Mesenchymal stem cell (in vitro differentiated cells and primary cell): ENCODE data around the gene PNCK.

ENCODE experiments used
- DNase-seq: peaks from one replicate; pipeline ENCODE4 v3.0.0-alpha.2; 2013
- H2AFZ ChIP-seq: one replicate; pipeline ENCODE4 v1.6.1; 2013; ENCODE audit warnings: low read depth, mild to moderate bottlenecking, control low read depth, inconsistent platforms, low read length, moderate library complexity
- H2AK5ac ChIP-seq: 2 replicates; pipeline ENCODE4 v1.6.1; 2013; ENCODE audit warnings: low read length, moderate library complexity, mild to moderate bottlenecking, inconsistent platforms; ENCODE audit not compliant: severe bottlenecking
- H2BK120ac ChIP-seq: one replicate; pipeline ENCODE4 v1.6.1; 2013; ENCODE audit warnings: low read depth, mild to moderate bottlenecking, inconsistent platforms, low read length, moderate library complexity
- H2BK12ac ChIP-seq, 2 experiments: one replicate each; pipeline ENCODE4 v1.6.1; 2013; ENCODE audit warnings: inconsistent platforms in 2 of 2, low read length in 2 of 2, mild to moderate bottlenecking in 2 of 2, moderate library complexity in 2 of 2, control low read depth in 1 of 2
- H2BK15ac ChIP-seq: one replicate; pipeline ENCODE4 v1.6.1; 2013; ENCODE audit warnings: mild to moderate bottlenecking, low read depth, inconsistent platforms; ENCODE audit not compliant: poor library complexity, severe bottlenecking
- H2BK5ac ChIP-seq: 2 replicates; pipeline ENCODE4 v1.6.1; 2013; ENCODE audit warnings: low read depth, mild to moderate bottlenecking, low read length, control low read depth, inconsistent platforms; ENCODE audit not compliant: poor library complexity, severe bottlenecking
- H3K14ac ChIP-seq, 2 experiments: one replicate each; pipeline ENCODE4 v1.6.1; 2013; ENCODE audit warnings: inconsistent platforms in 2 of 2, low read length in 2 of 2, control low read depth in 1 of 2, mild to moderate bottlenecking in 1 of 2, moderate library complexity in 1 of 2
- H3K18ac ChIP-seq, 2 experiments: one replicate each; pipeline ENCODE4 v1.6.1; 2013; ENCODE audit warnings: inconsistent platforms in 2 of 2, low read length in 2 of 2, control low read depth in 1 of 2, low read depth in 1 of 2, mild to moderate bottlenecking in 1 of 2
- H3K23ac ChIP-seq, 2 experiments: one replicate each; pipeline ENCODE4 v1.6.1; 2013; ENCODE audit warnings: inconsistent platforms in 2 of 2, low read length in 2 of 2, mild to moderate bottlenecking in 2 of 2, moderate library complexity in 2 of 2, control low read depth in 1 of 2
- H3K27ac ChIP-seq: 2 replicates; pipeline ENCODE4 v1.5.1; 2013; ENCODE audit warnings: mild to moderate bottlenecking, moderate library complexity, low read length, control low read depth, inconsistent platforms; ENCODE audit not compliant: poor library complexity, severe bottlenecking
- H3K27me3 ChIP-seq, 2 experiments: 2 replicates each; pipeline versions ENCODE4 v1.6.1 to v1.7.0; 2013; ENCODE audit warnings: low read length in 2 of 2, mild to moderate bottlenecking in 2 of 2, moderate library complexity in 2 of 2, control low read depth in 1 of 2, inconsistent platforms in 1 of 2; ENCODE audit not compliant: control insufficient read depth in 1 of 2, insufficient read depth in 1 of 2
- H3K36me3 ChIP-seq, 2 experiments: 2 replicates each; pipeline versions ENCODE4 v1.6.1 to v1.7.0; 2013; ENCODE audit warnings: low read length in 2 of 2, control low read depth in 1 of 2, inconsistent platforms in 1 of 2, low read depth in 1 of 2, mild to moderate bottlenecking in 1 of 2; ENCODE audit not compliant: insufficient read depth in 2 of 2, control insufficient read depth in 1 of 2
- H3K4ac ChIP-seq, 2 experiments: one replicate each; pipeline ENCODE4 v1.6.1; 2013; ENCODE audit warnings: inconsistent platforms in 2 of 2, low read length in 2 of 2, mild to moderate bottlenecking in 2 of 2, moderate library complexity in 2 of 2, control low read depth in 1 of 2, low read depth in 1 of 2
- H3K4me1 ChIP-seq: 2 replicates; pipeline ENCODE4 v1.6.1; 2013; ENCODE audit warnings: low read depth, low read length, control low read depth; ENCODE audit not compliant: control insufficient read depth, insufficient read depth
- H3K4me2 ChIP-seq: 2 replicates; pipeline ENCODE4 v1.6.1; 2013; ENCODE audit warnings: low read length, mild to moderate bottlenecking, inconsistent platforms; ENCODE audit not compliant: poor library complexity, severe bottlenecking
- H3K4me3 ChIP-seq, 2 experiments: 2 replicates each; pipeline versions ENCODE4 v1.5.1 to v1.7.0; 2013; ENCODE audit warnings: low read length in 2 of 2, mild to moderate bottlenecking in 2 of 2, control low read depth in 1 of 2, low read depth in 1 of 2; ENCODE audit not compliant: insufficient read depth in 1 of 2
- H3K79me1 ChIP-seq: replicated peaks from 2 replicates; pipeline ENCODE4 v1.6.1; 2013; ENCODE audit warnings: mild to moderate bottlenecking, control low read depth, low read length, inconsistent platforms; ENCODE audit not compliant: poor library complexity, severe bottlenecking
- H3K9ac ChIP-seq: 2 replicates; pipeline ENCODE4 v1.7.0; 2013; ENCODE audit warnings: mild to moderate bottlenecking, low read length, moderate library complexity
- H3K9me3 ChIP-seq: 2 replicates; pipeline ENCODE4 v1.7.0; 2013; ENCODE audit warnings: mild to moderate bottlenecking, low read length; ENCODE audit not compliant: control insufficient read depth
- H4K8ac ChIP-seq: one replicate; pipeline ENCODE4 v1.6.1; 2013; ENCODE audit warnings: inconsistent platforms, mild to moderate bottlenecking, low read length, moderate library complexity
- H4K91ac ChIP-seq: one replicate; pipeline ENCODE4 v1.6.1; 2013; ENCODE audit warnings: mild to moderate bottlenecking, low read length, inconsistent platforms
- WGBS: methylation state at CpG from one replicate; pipeline ENCODE4 v1.1.7; 2013; ENCODE audit warnings: mixed read lengths; 5-methylcytosine and 5-hydroxymethylcytosine counted together

PNCK gene

GRCh38 chrX:153635788-153636668 is 37.6 kb downstream of the PNCK start:
- Histone ChIP-seq H4K8ac (no peak overlapping the region), H3K27me3 (peaks cover 11 to 75% of the 10 kb centered on the region in 2 experiments), H3K79me1 (no peaks in the 10 kb centered on the region), H2AFZ (no peak overlapping the region), H2BK120ac (no peak overlapping the region), H2BK15ac (no peak overlapping the region), H3K23ac (no peak overlapping the region), H3K9ac (no peak overlapping the region), H2AK5ac (no peak overlapping the region), H3K4ac (no peak overlapping the region), H3K9me3 (peaks cover 10% of the 10 kb centered on the region), H4K91ac (no peak overlapping the region), H3K4me3 (no peak overlapping the region), H3K36me3 (no peaks in the 10 kb centered on the region), H3K14ac (no peak overlapping the region), H3K18ac (no peak overlapping the region), H3K4me1 (no peaks in the 10 kb centered on the region), H3K27ac (no peak overlapping the region), H2BK5ac (no peak overlapping the region), H2BK12ac (no peak overlapping the region), H3K4me2 (no peak overlapping the region)
- 90% methylated on average over 16 of the region's 21 CpGs for WGBS
- peak; percentile 15 for DNase-seq

- no peak overlapping the region for H3K4me2 ChIP-seq
- no peaks in the 10 kb centered on the region for H3K36me3 ChIP-seq
- no peak overlapping the region for H3K23ac ChIP-seq
- H3K79me1 ChIP-seq, result no peaks in the 10 kb centered on the region
- H2BK15ac ChIP-seq, result no peak overlapping the region
- H3K18ac ChIP-seq, result no peak overlapping the region
- H3K4ac ChIP-seq, result no peak overlapping the region
- H2BK5ac ChIP-seq, result no peak overlapping the region
- no peak overlapping the region for H2AFZ ChIP-seq
- no peak overlapping the region for H4K8ac ChIP-seq
- H3K27ac ChIP-seq, result no peak overlapping the region
- DNase-seq, result no peak
- H2BK12ac ChIP-seq, result no peak overlapping the region
- no peak overlapping the region for H3K9ac ChIP-seq
- H3K9me3 ChIP-seq, result peaks cover 16% of the 10 kb centered on the region
- H2BK120ac ChIP-seq, result no peak overlapping the region
- H3K14ac ChIP-seq, result no peak overlapping the region
- WGBS, result 94% methylated on average over 6 of the region's 6 CpGs
- peaks cover 6 to 76% of the 10 kb centered on the region in 2 experiments for H3K27me3 ChIP-seq
- H3K4me1 ChIP-seq, result no peaks in the 10 kb centered on the region
- no peak overlapping the region for H3K4me3 ChIP-seq
- no peak overlapping the region for H2AK5ac ChIP-seq
- H4K91ac ChIP-seq, result no peak overlapping the region
These were observed 38.2 kb downstream of the PNCK start for GRCh38 chrX:153635388-153635787.

GRCh38 chrX:153634832-153635231 is 38.8 kb downstream of the PNCK start:
- Histone ChIP-seq H3K4me1 (no peaks in the 10 kb centered on the region), H2BK120ac (no peak overlapping the region), H3K4ac (no peak overlapping the region), H3K27me3 (peaks cover 6 to 76% of the 10 kb centered on the region in 2 experiments), H3K36me3 (no peaks in the 10 kb centered on the region), H3K14ac (no peak overlapping the region), H3K18ac (no peak overlapping the region), H3K23ac (no peak overlapping the region), H3K4me2 (no peak overlapping the region), H2AK5ac (no peak overlapping the region), H3K9ac (no peak overlapping the region), H3K9me3 (peaks cover 21% of the 10 kb centered on the region), H2AFZ (no peak overlapping the region), H4K8ac (no peak overlapping the region), H3K4me3 (no peak overlapping the region), H2BK5ac (no peak overlapping the region), H3K79me1 (no peaks in the 10 kb centered on the region), H4K91ac (no peak overlapping the region), H2BK15ac (no peak overlapping the region), H3K27ac (no peak overlapping the region), H2BK12ac (no peak overlapping the region)
- WGBS, result 56% methylated on average over 15 of the region's 15 CpGs
- no peak for DNase-seq

GRCh38 chrX:153634236-153634635 is 39.4 kb downstream of the PNCK start:
- no peak for DNase-seq
- Histone ChIP-seq H2BK12ac (no peak overlapping the region), H3K4me3 (no peak overlapping the region), H2AK5ac (no peak overlapping the region), H2BK5ac (no peak overlapping the region), H3K4me2 (no peak overlapping the region), H3K9me3 (peaks cover 24% of the 10 kb centered on the region), H4K8ac (no peak overlapping the region), H2AFZ (no peak overlapping the region), H3K9ac (no peak overlapping the region), H3K27ac (no peak overlapping the region), H2BK120ac (no peak overlapping the region), H3K4me1 (no peaks in the 10 kb centered on the region), H3K23ac (no peak overlapping the region), H3K18ac (no peak overlapping the region), H3K27me3 (peaks cover 6 to 75% of the 10 kb centered on the region in 2 experiments), H4K91ac (no peak overlapping the region), H2BK15ac (no peak overlapping the region), H3K79me1 (no peaks in the 10 kb centered on the region), H3K4ac (no peak overlapping the region), H3K36me3 (no peaks in the 10 kb centered on the region), H3K14ac (no peak overlapping the region)
- WGBS, result 92% methylated on average over 7 of the region's 9 CpGs
